Adrenal gland (tissue), 12 donors: ENCODE data around the gene MRM1. TPM values are rescaled to one million over a fixed set of nuclear protein-coding genes. Genes with fewer than 3 reads are reported as not detected.

ENCODE experiments used
- DNase-seq, 7 donors: peaks; one replicate each; pipeline ENCODE4 v3.0.0-alpha.2; 2019 to 2020
- H3K27ac ChIP-seq, 5 donors: fragments of 200-600 bp; sonication (generic) in 4 of 5; 1 replicate in 3 of 5; 2 replicates in 2 of 5; pipeline versions ENCODE4 v1.5.1 to v1.8.0; 2016 to 2020; ENCODE audit warnings: mild to moderate bottlenecking in 1 of 5
- H3K27me3 ChIP-seq: fragments of 200-600 bp; 2 replicates; pipeline ENCODE4 v1.8.0; 2021
- H3K36me3 ChIP-seq, 2 donors: fragments of 200-600 bp; replicated peaks in 1 of 2; 1 replicate in 1 of 2; 2 replicates in 1 of 2; pipeline versions ENCODE4 v1.5.1 to v1.8.0; 2018 to 2022
- H3K4me1 ChIP-seq, 2 donors: fragments of 200-600 bp; replicated peaks in 1 of 2; 1 replicate in 1 of 2; 2 replicates in 1 of 2; pipeline versions ENCODE4 v1.5.1 to v1.8.0; 2018 to 2021
- H3K4me3 ChIP-seq, 4 donors: fragments of 200-600 bp; sonication (generic) in 3 of 4; one replicate each; pipeline ENCODE4 v1.5.1; 2016 to 2018
- H3K9me3 ChIP-seq, 3 donors: fragments of 200-600 bp; sonication (generic) in 1 of 3; replicated peaks in 1 of 3; 1 replicate in 2 of 3; 2 replicates in 1 of 3; pipeline versions ENCODE4 v1.5.1 to v1.8.0; 2016 to 2021
- POLR2A ChIP-seq, 2 donors: fragments of 450-650 bp; IDR thresholded peaks; one replicate each; pipeline ENCODE4 v1.6.1; 2017; ENCODE audit warnings: antibody characterized with exemption in 2 of 2, mild to moderate bottlenecking in 2 of 2, moderate library complexity in 1 of 2
- WGBS, 4 donors: extraction: QIAGEN DNeasy Blood & Tissue Kit in 2 of 4; methylation state at CpG; one replicate each; pipeline versions ENCODE4 v1.1.5 to v1.1.7; 2013 to 2017; 5-methylcytosine and 5-hydroxymethylcytosine counted together
- intact Hi-C, 2 donors: fragments of 100-400 bp; cut with DNase I; formaldehyde crosslinking; loops; one replicate each; pipeline versions ENCODE4 v1.14.1 to v1.15.0; 2022 to 2023
- polyA plus RNA-seq, 3 donors: library from polyadenylated mRNA; stranded (reverse); fragments of 200-250 nt in 2 of 3; fragments of 350-450 nt in 1 of 3; fragmentation: Illumina TruSeq in 1 of 3; extraction: RNeasy Lipid Tissue Mini Kit (QIAGEN cat#74804) in 1 of 3; gene quantifications; one replicate each; pipeline ENCODE4 v1.2.3, GENCODE V29; 2013 to 2014
- total RNA-seq, 9 donors: library from RNA; depleted of rRNA in 4 of 9; stranded (reverse); fragments of >200 nt in 4 of 9; fragments of 120-200 nt in 1 of 9; fragmentation: NEBNext Ultra II Directional in 1 of 9; extraction: Animal tissue kit (Norgen Biotek cat#: 25700) in 1 of 9; gene quantifications; one replicate each; pipeline versions ENCODE4 v1.1.0 to v1.2.4, GENCODE V29; 2013 to 2023
- TF ChIP-seq, protein P1 (sequence below), 6 experiments: fragments of 450-650 bp in 4 of 6; fragments of 200-600 bp in 2 of 6; sonication (generic) in 1 of 6; IDR thresholded peaks; 1 replicate in 5 of 6; 2 replicates in 1 of 6; pipeline versions ENCODE4 v1.5.1 to v1.8.0; 2016 to 2021; ENCODE audit warnings: antibody characterized with exemption in 6 of 6, mild to moderate bottlenecking in 2 of 6, moderate library complexity in 1 of 6
- donor health status: healthy with polysubstance abuse.
- donor health status: Bipolar disorder and iron deficiency.
- donor health status: DM: yes; HTN: yes; CAD: no.
- donor health status: DM: no; HTN: no; CAD: no.
- donor health status: DM: no; HTN: no; CAD: no.
- donor health status: DM: yes; HTN: yes; CAD: no.

The MRM1 gene
- total and polyA plus RNA-seq, 12 donors, result 5.2 to 18.5 (median 9.7) TPM

DNA sequence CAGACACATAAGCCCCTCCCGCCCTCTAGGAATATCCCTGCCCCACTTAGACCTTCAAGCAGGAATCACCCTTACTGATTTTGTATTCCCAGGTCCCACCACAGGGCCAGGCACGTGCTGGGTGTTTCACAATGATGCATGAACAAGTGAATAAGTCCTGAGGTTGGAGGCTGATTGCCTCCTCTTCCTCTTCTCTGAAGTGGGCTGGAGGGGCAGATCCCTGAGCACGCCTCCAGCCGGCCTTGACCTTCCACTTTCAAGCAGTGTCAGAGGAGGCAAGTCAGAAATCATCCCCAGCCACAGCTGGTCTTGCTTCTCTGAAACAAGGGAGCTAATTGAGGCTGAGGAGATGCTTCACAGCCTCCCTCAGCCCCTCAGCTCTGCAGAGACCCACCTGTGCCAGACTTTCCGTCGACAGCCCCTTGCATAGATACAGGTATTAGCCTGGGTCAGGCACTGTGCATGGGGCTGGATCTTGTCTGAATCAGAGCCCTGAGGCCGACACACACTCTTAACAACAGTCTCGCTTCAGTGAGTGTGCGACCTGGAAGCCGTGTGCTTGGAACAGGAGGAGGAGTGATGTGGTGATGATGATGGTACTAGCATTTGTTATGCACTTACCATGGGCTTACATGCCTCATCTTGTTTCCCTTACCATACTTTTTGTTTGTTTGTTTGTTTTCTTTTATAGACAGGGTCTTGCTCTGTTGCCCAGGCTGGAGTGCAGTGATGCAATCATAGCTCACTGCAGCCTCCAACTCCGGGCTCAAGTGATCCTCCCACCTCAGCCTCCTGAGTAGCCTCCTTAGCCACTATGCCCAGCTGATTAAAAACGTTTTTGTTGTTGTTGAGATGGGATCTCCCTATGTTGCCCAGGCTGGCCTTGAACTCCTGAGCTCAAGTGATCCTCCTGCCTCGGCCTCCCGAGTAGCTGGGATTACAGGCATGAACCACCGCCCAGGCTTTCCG is 15.0 kb downstream of the MRM1 start:
- 64 to 69% (median 67%) methylated on average over 11 to 16 of the region's 16 CpGs for WGBS, 4 donors
- H3K4me1 ChIP-seq, result peaks cover 0 to 3% of the 10 kb centered on the region in 2 donors

DNA sequence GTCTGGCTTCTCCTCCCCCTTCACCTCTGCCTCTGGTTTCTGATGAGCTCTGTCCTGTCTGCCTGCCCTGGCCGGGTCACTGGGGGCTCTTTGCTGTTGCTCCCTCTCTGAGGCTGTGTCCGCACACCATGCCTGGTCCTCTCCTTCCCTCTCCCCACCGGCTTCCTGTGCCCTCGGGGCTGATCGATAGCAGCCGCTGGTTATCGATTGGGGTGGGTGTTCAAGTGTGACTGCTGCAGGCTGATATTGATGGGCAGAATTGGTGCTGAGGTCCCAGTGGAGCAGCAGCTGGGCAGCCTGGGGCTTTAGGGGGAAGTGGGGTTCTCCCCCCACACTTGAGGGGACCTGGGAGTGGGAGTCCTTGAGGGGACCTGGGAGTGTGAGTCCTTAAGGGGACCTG is 16.4 kb downstream of the MRM1 start:
- no peak for DNase-seq
- Histone ChIP-seq H3K27me3 (no peaks in the 10 kb centered on the region), H3K4me3 (no peak overlapping the region), H3K9me3 (no peaks in the 10 kb centered on the region), H3K27ac (no peak overlapping the region), H3K4me1 (peaks cover 0 to 3% of the 10 kb centered on the region in 2 donors), H3K36me3 (no peaks in the 10 kb centered on the region)
- TF ChIP-seq, protein P1, sequence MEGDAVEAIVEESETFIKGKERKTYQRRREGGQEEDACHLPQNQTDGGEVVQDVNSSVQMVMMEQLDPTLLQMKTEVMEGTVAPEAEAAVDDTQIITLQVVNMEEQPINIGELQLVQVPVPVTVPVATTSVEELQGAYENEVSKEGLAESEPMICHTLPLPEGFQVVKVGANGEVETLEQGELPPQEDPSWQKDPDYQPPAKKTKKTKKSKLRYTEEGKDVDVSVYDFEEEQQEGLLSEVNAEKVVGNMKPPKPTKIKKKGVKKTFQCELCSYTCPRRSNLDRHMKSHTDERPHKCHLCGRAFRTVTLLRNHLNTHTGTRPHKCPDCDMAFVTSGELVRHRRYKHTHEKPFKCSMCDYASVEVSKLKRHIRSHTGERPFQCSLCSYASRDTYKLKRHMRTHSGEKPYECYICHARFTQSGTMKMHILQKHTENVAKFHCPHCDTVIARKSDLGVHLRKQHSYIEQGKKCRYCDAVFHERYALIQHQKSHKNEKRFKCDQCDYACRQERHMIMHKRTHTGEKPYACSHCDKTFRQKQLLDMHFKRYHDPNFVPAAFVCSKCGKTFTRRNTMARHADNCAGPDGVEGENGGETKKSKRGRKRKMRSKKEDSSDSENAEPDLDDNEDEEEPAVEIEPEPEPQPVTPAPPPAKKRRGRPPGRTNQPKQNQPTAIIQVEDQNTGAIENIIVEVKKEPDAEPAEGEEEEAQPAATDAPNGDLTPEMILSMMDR (IDR thresholded peaks at IDR 0.05), result no peak
- TF ChIP-seq POLR2A (IDR thresholded peaks at IDR 0.05), result no peak
- WGBS, 4 donors, result 80 to 93% (median 87%) methylated on average over 7 of the region's 7 CpGs
- intact Hi-C loops, result no loop called here

More for the DNA sequence above, 15.0 kb downstream of the MRM1 start:
- peak in 1 of 7 donors; percentile 35 for DNase-seq
- Histone ChIP-seq H3K36me3 (no peaks in the 10 kb centered on the region), H3K4me3 (no peak overlapping the region), H3K9me3 (no peaks in the 10 kb centered on the region), H3K27me3 (no peaks in the 10 kb centered on the region), H3K27ac (no peak overlapping the region)
- intact Hi-C loops, result no loop called here
- no peak for TF ChIP-seq POLR2A (IDR thresholded peaks at IDR 0.05)
- TF ChIP-seq, protein P1 (IDR thresholded peaks at IDR 0.05), result no peak

DNA sequence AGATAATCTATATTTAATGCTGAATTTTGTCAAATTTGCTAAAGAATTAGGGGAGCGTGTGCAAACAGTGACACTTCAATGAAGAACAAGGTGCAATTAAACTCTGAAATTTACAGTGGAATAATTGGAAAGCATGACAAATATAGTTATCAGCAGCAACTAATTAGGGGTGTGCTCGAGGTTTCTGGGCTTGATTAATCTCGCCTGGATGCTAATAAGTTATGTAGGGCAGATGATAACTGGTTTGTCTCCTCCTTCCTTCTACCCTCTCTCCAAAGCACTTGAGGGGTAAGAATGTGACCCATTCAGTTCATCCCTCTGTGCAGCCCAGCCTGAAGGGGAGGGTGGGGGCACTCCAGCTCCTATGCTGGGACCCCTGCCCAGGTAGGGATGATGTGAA is 21.9 kb downstream of the MRM1 start:
- WGBS, 4 donors, result 73 to 83% (median 78%) methylated on average over 3 of the region's 3 CpGs
- intact Hi-C loops, result loop anchor here in 1 of 2 donors (10.0 kb wide), 2 partner anchors 552 to 602 kb away; no protein-coding TSS in a partner anchor

DNA sequence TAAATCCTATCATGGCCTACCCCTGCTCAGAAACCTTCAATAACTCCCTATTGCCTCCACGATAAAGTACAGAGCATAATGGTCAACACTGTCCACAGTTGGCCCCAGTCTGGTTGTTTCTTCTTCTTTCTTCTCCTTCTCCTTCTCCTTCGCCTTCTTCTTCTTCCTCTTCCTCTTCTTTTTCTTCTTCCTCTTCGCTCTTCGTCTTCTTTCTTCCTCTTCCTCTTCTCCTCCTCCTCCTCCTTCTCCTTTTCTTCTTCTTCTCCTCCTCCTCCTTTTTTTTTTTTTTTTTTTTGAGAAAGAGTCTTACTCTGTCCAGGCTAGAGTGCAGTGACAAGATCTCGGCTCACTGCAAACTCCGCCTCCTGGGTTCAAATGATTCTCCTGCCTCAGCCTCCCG is 23.8 kb downstream of the MRM1 start:
- Histone ChIP-seq H3K36me3 (no peaks in the 10 kb centered on the region), H3K27me3 (no peaks in the 10 kb centered on the region), H3K4me3 (no peak overlapping the region), H3K27ac (no peak overlapping the region), H3K9me3 (no peaks in the 10 kb centered on the region), H3K4me1 (no peaks in the 10 kb centered on the region)
- TF ChIP-seq, protein P1 (IDR thresholded peaks at IDR 0.05), result no peak
- no peak for TF ChIP-seq POLR2A (IDR thresholded peaks at IDR 0.05)
- WGBS, 4 donors, result 79 to 91% (median 81%) methylated on average over 7 of the region's 7 CpGs
- intact Hi-C loops, result loop anchor here in 1 of 2 donors (10.0 kb wide), 2 partner anchors 550 to 600 kb away; no protein-coding TSS in a partner anchor
- no peak for DNase-seq

More for the DNA sequence above, 21.9 kb downstream of the MRM1 start:
- TF ChIP-seq, protein P1 (IDR thresholded peaks at IDR 0.05), result no peak
- no peak for TF ChIP-seq POLR2A (IDR thresholded peaks at IDR 0.05)
- DNase-seq, result no peak
- Histone ChIP-seq H3K4me3 (no peak overlapping the region), H3K27ac (no peak overlapping the region), H3K4me1 (no peaks in the 10 kb centered on the region), H3K27me3 (no peaks in the 10 kb centered on the region), H3K36me3 (no peaks in the 10 kb centered on the region), H3K9me3 (no peaks in the 10 kb centered on the region)
